DMS114 treated with DMSO at 0.1 percent for 48 hours (cell line): ENCODE results near the gene CLCA1.

Experiments
- DNase-seq: peaks from one replicate; lab custom pipeline; 2025; ENCODE audit not compliant: unreplicated experiment; lab: John Stamatoyannopoulos, UW

Gene CLCA1, protein sequence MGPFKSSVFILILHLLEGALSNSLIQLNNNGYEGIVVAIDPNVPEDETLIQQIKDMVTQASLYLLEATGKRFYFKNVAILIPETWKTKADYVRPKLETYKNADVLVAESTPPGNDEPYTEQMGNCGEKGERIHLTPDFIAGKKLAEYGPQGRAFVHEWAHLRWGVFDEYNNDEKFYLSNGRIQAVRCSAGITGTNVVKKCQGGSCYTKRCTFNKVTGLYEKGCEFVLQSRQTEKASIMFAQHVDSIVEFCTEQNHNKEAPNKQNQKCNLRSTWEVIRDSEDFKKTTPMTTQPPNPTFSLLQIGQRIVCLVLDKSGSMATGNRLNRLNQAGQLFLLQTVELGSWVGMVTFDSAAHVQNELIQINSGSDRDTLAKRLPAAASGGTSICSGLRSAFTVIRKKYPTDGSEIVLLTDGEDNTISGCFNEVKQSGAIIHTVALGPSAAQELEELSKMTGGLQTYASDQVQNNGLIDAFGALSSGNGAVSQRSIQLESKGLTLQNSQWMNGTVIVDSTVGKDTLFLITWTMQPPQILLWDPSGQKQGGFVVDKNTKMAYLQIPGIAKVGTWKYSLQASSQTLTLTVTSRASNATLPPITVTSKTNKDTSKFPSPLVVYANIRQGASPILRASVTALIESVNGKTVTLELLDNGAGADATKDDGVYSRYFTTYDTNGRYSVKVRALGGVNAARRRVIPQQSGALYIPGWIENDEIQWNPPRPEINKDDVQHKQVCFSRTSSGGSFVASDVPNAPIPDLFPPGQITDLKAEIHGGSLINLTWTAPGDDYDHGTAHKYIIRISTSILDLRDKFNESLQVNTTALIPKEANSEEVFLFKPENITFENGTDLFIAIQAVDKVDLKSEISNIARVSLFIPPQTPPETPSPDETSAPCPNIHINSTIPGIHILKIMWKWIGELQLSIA

DNA sequence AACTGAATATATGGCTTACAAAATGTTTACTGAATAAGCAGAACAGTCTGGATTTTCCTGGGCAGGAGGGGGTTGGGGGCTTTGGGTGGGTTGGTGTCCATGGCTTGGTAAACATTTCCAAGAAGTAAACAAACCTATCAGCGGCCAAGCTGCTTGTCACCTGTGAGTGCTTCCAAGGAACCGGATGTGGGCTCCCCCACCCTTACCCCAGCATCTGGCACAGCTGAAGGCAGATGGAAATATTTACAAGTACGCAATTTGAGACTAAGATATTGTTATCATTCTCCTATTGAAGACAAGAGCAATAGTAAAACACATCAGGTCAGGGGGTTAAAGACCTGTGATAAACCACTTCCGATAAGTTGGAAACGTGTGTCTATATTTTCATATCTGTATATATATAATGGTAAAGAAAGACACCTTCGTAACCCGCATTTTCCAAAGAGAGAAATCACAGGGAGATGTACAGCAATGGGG, at the start of gene CLCA1:
Gene CLCA1 (plus strand): TSS at position 427 of the 477 bp plus-strand sequence. CDS start 45 bp downstream, at position 472.
- DNase-seq: no peak

DNA sequence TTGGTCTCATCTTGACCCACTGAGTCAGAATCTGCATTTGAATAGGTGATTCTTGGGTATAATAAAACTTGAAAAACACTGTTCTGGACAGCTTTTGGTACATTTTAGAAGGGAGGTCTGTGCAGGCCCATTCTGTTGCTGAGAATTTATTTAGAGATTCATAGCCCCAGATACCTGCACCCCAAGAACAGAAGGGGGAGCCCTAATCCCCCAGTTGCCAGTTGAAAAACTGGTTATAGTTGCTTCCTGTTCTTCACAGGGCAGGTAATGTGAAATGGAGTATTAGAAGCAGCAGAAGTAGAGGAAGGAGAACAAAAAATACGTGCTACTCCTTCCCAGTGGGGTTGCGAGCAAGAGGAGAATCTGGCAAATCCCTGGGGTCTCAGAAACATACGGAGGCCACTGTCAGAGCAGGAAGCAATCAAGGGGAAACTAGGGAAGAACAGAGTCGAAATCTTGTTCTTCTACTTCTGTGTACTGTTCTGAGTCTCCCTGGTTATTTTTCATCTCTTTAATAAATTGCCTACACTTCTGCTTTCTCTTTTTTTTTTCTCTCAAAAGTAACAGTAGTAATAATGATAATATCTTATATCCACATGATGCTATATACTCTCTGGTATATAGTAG, 49.3 kb upstream of the CLCA1 start:
- no peak for DNase-seq

DNA sequence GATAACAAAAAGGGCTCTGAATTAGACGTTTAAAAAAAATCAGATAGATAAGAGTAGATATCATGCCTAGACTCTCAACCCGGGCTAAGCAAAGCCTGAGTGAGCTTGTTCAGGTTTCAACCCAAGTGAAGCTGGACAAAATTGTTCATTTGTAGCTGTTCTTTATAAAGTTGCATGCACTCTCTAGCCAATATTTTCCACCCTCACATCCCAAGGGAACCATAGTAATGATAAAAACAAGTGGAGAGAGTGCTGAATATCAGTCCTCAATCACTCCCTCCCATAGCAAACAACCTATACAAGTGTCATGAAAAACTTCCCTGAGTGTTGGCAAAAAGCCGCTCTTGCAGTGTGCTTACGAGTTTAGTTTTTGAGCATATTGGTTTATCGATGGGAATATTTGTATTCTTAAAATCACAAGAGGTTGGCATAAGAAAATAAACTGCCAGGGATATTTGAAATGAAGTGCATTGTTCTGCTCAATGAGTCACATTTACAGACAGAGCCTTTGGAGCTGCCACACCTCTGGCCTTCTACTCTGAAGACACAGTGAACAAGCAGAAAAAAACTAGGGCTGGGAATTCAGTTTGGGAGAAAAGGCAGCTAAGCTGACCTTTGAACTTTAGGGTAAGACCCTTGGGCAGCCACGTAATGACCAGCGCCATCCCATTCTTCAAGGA, 47.0 kb upstream of the CLCA1 start:
- no peak for DNase-seq

DNA sequence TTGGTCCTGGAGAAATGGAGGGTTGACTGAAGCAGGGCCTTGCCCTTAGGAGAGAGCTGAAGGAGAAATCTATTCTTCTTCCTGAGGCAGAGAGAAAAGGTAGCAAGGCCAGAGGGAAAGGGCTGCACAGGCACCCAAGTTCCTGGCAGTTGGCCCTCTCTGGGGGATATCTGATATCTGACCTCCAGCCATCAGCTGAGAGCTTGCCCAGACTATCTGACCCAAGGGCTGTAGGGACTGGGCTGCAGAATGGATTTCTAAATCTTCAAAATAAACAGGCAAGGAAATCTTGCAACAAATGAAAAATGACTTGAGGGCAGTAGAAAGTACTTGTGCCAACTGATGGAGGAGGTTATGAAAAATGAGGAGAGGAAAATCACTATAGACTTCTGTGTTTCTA, 45.3 kb upstream of the CLCA1 start:
- DNase-seq: no peak

DNA sequence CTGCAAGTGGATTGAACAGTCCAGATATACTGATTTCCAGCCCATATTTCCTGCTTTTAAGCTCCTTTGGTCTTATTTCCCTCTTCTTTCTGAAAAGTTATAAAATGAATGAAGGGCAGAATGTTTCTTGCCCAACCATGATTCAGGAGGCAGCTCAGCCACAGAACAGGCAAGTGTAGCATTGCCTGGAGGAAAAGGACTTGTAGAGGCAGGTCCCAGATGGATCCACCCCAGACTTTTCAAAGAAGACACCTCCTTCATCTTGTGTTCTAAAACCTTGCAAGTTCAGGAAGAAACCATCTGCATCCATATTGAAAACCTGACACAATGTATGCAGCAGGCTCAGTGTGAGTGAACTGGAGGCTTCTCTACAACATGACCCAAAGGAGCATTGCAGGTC, 44.9 kb upstream of the CLCA1 start, which contains the start of gene CLCA2:
Gene CLCA2 (plus strand): TSS at position 299 of the 400 bp plus-strand sequence. CDS start 77 bp downstream, at position 376.
- DNase-seq: no peak

DNA sequence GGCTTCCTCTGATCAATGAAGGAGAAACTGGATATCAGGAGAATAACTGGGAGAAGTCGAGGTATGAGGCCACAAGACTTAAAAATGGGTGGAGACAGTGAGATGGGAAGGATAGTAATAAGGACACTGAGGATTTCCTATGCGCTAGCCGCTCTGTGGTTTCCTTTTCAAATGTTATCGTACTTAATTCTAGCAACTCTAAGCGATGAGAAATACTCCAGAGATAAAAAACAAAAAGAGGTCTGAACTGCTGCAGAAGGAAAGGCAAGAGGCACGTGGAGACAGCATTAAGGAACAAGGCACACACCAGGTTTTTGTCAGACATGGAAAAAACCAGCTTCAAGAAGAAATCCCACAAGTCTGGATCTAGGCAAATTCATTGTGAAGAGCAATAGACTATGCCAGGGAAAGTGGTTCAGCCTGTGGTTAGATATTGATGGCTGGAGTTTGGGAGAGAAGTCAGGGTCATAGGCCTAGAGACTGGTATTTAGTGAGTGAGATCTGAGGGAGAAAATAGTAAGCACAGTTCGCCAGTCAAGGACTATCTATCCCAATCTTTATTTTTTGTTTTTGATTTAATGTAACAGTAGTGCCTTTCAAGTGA, 39.5 kb upstream of the CLCA1 start:
- DNase-seq: no peak

DNA sequence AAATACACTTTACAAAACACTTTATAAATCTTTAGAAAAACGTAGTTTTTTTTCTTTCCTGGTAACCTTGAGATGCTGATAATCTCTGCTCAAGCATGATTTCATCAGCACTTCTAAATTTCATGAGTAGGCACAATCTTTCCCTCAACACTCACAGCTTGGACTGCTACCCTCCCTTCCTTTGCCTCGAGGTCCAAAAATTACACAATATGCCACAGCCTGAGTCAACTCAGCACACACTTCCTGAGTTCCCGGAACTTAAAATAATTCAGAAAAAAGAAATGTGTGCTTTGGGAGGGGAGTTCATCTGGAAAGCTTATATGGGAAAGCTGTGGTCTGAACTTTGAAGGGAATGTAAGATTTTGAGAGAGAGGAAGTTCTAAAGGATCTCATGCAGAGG, 38.9 kb upstream of the CLCA1 start:
- no peak for DNase-seq

DNA sequence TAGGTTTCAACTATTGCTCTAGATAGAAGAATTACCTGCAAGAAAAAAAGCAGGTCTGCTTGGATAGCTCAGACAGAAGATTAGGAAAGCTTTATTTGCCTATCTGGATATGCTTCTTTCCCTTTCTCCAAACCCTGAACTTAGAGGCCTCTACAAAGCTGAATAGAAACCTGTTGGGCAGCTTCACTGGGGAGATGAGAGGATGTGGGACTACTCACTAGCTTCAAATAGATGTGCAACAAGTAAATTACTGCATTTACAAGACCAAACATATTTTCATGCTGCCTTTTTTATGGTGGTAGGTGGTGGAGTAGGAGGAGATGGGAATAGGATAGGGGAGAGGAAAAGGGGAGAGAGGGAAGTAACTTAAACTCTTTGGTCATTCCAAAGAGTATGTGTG, 38.4 kb upstream of the CLCA1 start:
- DNase-seq: no peak

DNA sequence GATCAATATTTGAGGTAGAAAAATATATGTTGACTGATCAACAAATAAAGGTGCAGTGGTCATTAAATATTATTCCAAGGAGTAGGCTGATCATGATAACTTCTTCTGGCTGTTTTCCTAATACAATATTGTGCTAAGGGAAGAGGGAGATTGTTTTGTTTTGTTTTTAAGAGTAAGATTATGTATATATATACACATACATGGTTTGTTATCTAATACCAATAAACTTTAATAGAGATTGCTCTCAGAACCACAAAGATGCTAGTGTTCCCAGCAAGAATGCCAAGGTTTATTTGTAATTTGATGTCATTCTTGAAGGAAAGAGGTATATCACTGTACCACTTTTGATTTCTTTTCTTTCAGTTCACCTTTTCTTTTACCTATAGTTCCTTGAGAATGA, 34.7 kb upstream of the CLCA1 start:
- DNase-seq: no peak

DNA sequence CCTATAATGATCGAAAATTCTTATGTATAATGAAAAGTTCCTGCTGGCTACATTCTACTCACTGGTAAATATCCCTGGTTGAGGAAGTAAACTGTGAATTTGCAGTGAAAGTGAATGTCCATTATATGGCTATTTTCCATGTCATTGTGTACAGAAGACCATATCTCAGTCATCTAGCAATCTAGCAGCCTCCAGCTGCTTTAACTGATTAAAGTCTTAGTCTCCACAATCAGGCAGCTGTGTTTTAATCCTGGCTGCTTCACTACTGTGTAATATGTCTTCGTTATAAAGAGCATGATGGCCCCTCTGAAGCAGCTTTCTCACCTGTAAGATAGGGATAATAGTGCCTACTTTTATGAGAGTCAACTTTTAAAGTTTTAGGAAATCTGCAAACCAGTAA, 33.4 kb upstream of the CLCA1 start:
- DNase-seq: no peak

DNA sequence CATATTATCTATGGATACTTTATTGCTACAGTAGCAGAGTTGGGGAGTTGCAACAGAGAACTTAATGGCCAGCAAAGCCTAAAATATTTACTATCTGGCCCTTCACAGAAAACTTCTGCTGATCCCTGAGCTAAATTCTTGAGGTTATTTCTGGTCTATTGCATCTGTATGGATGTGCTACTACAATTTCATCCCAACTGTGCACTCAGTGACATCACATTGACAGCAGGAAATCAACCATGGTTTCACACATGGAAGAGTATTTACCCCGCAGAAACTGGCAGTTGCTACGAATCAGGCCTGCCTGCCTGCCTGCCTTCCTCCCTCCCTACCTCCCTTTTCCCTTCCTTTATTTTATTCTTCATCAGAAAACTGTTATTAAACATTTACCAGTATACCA, 32.7 kb upstream of the CLCA1 start:
- no peak for DNase-seq

DNA sequence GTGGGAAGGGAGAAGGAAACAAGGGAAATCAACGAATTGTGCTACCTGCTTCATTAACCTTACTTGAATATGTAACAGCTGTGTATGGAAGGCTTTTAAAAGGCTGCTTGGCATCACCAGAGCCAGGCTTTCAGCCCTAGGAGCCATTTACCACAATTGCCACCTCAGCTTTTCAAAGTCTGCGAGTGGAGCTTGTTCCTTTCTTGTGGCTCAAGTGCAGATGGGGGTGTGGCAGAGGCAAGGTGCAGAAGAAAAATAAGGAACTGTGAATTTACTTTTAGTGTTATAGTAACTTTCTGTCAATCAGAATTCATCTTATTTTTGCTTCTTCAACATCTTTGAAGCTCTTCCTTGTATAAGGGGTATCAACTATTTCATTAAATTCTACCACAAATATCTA, 27.1 kb upstream of the CLCA1 start:
- DNase-seq: no peak

DNA sequence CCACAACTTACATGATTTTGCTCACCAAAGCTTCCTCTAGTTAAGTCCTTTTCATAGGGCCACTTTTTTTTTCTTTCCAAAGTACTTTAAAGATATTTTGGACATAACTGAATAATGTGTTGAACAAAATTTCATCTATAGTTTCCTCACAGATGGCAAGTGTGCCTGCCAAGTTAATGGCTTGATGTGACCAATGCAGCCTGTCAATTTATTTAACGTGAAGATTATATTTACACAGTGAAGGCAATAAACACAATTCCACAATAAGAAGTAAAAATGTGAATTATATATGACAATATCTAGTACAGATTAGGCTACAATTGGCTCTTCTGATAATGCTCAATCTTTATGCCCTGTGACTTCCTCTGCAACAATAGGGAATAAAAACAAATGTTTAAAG, 26.7 kb upstream of the CLCA1 start:
- no peak for DNase-seq

DNA sequence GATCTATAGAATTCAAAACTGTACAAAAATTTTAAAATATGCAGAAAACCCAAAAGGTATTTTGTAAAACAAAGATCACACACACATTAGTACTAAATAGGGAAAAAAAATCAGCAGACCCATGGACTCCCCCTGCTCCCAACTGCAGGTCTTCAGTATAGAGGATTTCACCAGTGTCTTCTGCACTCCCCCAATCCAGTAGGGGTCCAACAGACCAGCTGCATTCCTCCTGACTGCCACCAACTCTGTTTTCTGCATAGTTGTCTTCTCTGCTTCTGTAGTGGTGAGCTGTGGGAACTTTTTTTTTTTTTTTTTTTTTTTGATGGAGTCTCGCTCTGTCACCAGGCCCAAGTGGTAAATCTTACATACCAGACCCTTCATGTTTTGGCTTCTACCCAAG, 22.8 kb upstream of the CLCA1 start:
- no peak for DNase-seq

DNA sequence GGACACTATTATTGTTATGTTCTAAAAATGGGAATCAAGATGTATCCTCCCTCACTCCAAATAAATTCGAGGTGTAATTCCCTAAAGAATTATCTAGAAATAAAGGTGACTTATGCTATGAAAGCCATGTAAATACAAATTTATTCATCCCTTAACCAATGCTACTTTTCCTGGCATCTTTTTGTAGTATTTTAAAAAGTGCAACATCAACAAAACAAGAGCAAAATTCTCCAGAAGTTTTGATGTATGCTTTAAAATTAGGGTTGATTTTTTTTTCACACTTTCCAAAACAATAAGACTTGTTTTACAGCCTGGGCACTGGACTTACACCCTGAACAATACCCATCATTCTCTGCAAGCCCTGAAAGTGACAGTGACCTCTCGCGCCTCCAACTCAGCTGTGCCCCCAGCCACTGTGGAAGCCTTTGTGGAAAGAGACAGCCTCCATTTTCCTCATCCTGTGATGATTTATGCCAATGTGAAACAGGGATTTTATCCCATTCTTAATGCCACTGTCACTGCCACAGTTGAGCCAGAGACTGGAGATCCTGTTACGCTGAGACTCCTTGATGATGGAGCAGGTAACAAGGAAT, 21.4 kb upstream of the CLCA1 start:
- DNase-seq: no peak

DNA sequence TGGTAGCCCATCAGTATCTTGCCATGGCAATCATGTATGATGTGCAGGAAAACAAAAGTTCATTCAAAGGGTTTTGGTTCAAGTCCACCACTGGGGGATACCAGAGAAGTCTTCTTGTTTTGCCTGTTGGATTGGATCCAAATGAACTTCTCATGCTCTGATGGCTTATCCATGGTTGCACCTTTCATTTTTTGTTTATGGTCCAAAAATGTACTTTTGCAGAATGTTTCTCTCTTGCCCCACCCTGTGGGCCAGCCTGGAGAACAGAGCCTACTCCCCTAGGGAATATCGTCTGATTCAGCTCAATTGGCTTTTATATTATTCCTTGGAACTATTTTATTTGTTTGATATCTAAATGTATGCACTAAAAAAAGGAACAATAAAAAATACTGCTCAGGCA, 20.1 kb upstream of the CLCA1 start:
- DNase-seq: no peak

DNA sequence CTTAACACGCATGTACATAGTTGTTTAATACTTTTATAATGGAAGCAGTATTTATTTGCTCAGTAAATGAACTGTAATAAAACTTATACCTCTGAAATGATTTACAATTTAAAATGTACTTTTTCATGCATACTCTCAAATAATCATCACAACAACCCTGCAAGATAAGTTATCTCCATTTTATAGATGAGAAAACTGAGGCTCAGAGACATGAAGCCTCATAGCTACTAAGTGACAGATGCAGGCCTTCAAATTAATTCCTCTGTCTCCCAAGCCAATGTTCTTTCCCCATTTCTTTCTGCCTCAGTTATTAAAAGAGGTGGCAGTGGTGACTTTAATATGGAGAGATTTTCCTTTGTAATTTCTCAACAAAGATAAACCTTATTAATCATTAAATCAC, 19.6 kb upstream of the CLCA1 start:
- no peak for DNase-seq

DNA sequence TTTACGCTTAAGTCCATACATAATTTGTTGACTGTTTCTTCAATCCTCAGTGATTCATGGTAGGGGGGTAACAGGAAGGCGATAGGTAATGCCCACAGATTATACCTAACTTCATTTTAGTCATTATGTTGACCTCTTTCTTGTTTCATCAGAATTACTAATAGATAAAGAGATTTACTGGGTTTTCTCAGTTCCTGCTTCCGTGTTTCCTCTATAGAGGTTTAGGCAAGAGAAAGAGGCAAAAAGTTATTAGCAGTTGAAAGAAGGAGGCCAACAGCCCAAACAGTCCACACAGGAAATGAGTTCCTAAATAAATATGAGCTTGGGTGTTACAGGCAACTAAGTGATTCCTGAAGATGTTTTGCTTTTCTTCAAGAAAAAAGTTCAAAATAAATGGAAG, 17.9 kb upstream of the CLCA1 start:
- DNase-seq: no peak

DNA sequence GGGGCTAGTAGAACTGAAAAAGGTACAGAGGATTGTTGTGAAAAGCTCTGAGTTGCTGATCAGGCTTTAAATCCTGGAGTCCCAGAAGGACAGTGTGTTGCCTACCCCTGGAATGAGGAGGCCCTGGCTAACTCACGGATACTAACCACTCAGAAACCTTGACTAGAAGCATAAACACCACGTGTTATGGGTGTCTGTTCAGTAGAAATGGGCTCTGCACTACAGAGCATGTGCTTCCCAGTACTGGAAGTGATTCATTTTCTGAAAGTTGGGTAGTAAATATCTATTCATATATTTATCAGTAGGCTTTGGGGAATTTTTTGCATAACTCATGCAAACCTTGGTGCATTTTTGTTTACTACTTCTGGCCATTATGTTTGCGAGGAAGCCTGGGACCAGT, 15.1 kb upstream of the CLCA1 start:
- no peak for DNase-seq

DNA sequence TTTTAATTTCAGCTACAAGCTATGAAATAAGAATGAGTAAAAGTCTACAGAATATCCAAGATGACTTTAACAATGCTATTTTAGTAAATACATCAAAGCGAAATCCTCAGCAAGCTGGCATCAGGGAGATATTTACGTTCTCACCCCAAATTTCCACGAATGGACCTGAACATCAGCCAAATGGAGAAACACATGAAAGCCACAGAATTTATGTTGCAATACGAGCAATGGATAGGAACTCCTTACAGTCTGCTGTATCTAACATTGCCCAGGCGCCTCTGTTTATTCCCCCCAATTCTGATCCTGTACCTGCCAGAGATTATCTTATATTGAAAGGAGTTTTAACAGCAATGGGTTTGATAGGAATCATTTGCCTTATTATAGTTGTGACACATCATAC, 13.7 kb upstream of the CLCA1 start:
- no peak for DNase-seq
